Right atrium auricular region (tissue), 2 donors: ENCODE results near the gene ULK2. TPM values are rescaled to one million over a fixed set of nuclear protein-coding genes. Genes with fewer than 3 reads are reported as not detected.

Experiments used
- DNase-seq: peaks from one replicate; pipeline ENCODE4 v3.0.0-alpha.2; 2019; ENCODE audit warnings: low spot score
- H3K27ac ChIP-seq, 2 donors: fragments of 200-600 bp; sonication (generic); 1 replicate in 1 of 2; 2 replicates in 1 of 2; pipeline ENCODE4 v1.5.1; 2016 to 2019
- H3K27me3 ChIP-seq, 2 donors: fragments of 200-600 bp; sonication (generic); one replicate each; pipeline versions ENCODE4 v1.5.1 to v1.6.0; 2017 to 2019
- H3K36me3 ChIP-seq: fragments of 200-600 bp; sonication (generic); one replicate; pipeline ENCODE4 v1.5.1; 2016
- H3K4me1 ChIP-seq, 2 donors: fragments of 200-600 bp; sonication (generic); one replicate each; pipeline versions ENCODE4 v1.5.1 to v1.6.0; 2017 to 2019
- H3K4me3 ChIP-seq, 2 donors: fragments of 200-600 bp; sonication (generic); 1 replicate in 1 of 2; 2 replicates in 1 of 2; pipeline ENCODE4 v1.5.1; 2017 to 2019; ENCODE audit warnings: mild to moderate bottlenecking in 1 of 2, moderate library complexity in 1 of 2
- H3K9me3 ChIP-seq, 2 donors: fragments of 200-600 bp; sonication (generic); one replicate each; pipeline ENCODE4 v1.5.1; 2019
- total RNA-seq, 2 donors: library from RNA; depleted of rRNA; stranded (reverse); fragments of >200 nt; gene quantifications; one replicate each; pipeline ENCODE4 v1.1.0, GENCODE V29; 2016
- TF ChIP-seq, protein P1 (sequence below), 2 donors: fragments of 200-600 bp; sonication (generic); IDR thresholded peaks; one replicate each; pipeline ENCODE4 v1.5.1; 2019; ENCODE audit warnings: antibody characterized with exemption in 2 of 2

Gene ULK2
- total RNA-seq, 2 donors from 2014 or later, result 18.4 to 20.3 TPM

DNA sequence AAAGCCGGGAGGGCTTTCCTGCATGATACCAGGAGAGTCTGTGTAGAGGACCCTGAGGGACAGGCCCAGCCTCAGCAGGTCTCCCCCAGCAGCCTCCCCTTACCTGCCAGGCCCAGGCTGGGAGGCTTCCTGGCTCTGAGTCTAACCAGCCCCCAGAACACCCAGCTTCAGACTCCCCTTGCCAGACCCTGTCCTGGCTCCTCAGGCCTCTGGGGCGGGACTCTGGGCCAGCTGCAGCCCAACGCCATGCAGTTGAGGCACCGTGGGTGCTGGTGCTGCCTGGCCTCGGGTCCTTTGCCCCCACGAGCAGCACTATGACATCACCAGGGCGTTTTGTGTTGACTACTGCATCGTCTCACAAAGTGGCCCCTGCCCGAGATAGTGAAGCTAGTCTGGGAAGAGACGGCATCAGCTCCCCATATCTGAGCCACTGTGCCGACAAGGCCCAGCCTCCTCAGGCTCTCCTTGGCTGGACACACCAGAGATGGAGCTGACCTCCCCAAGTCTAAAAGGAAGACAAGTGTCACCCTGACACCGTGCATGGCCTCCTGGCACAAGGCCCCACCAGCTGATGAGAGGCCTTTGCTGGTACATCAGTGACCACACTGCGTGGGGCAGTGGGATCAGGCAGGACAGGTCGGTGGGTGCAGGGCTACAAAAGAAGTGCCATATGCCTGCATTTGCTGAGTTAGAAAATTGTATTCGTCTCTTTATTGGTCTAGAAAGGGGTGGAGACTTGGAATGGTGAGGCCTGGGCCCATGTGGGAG, 130.2 kb downstream of the ULK2 start:
- TF ChIP-seq, protein P1, sequence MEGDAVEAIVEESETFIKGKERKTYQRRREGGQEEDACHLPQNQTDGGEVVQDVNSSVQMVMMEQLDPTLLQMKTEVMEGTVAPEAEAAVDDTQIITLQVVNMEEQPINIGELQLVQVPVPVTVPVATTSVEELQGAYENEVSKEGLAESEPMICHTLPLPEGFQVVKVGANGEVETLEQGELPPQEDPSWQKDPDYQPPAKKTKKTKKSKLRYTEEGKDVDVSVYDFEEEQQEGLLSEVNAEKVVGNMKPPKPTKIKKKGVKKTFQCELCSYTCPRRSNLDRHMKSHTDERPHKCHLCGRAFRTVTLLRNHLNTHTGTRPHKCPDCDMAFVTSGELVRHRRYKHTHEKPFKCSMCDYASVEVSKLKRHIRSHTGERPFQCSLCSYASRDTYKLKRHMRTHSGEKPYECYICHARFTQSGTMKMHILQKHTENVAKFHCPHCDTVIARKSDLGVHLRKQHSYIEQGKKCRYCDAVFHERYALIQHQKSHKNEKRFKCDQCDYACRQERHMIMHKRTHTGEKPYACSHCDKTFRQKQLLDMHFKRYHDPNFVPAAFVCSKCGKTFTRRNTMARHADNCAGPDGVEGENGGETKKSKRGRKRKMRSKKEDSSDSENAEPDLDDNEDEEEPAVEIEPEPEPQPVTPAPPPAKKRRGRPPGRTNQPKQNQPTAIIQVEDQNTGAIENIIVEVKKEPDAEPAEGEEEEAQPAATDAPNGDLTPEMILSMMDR (IDR thresholded peaks at IDR 0.05), result no peak
- no peaks in the 10 kb centered on the region for H3K36me3 ChIP-seq
- no peak for DNase-seq
- no peaks in the 10 kb centered on the region for H3K27me3 ChIP-seq
- no peaks in the 10 kb centered on the region for H3K4me1 ChIP-seq
- H3K4me3 ChIP-seq, result no peak overlapping the region
- H3K9me3 ChIP-seq, result no peaks in the 10 kb centered on the region
- no peak overlapping the region for H3K27ac ChIP-seq

DNA sequence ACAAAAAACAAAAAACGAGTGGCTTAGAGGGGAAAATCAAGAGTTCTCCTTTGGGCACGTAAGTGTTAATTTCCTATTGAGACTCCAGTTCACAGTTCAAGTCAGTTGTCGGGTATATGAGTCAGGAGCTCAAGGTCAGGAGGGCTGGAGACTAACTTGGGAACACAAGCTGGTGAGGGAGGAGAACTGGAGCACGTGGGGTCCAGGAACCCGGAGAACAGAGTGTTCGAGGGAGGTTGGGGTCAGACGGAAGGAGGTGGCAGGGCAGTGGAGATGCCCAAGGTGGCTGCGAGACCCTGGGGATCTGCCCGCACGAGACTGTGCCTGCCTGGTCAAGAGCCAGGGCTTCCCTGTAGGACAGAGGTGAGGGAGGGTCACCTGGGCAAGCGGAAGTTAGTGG, 131.7 kb downstream of the ULK2 start:
- no peaks in the 10 kb centered on the region for H3K36me3 ChIP-seq
- TF ChIP-seq, protein P1 (IDR thresholded peaks at IDR 0.05), result no peak
- no peaks in the 10 kb centered on the region for H3K9me3 ChIP-seq
- no peak for DNase-seq
- no peak overlapping the region for H3K27ac ChIP-seq
- no peaks in the 10 kb centered on the region for H3K27me3 ChIP-seq
- no peak overlapping the region for H3K4me3 ChIP-seq
- no peaks in the 10 kb centered on the region for H3K4me1 ChIP-seq

DNA sequence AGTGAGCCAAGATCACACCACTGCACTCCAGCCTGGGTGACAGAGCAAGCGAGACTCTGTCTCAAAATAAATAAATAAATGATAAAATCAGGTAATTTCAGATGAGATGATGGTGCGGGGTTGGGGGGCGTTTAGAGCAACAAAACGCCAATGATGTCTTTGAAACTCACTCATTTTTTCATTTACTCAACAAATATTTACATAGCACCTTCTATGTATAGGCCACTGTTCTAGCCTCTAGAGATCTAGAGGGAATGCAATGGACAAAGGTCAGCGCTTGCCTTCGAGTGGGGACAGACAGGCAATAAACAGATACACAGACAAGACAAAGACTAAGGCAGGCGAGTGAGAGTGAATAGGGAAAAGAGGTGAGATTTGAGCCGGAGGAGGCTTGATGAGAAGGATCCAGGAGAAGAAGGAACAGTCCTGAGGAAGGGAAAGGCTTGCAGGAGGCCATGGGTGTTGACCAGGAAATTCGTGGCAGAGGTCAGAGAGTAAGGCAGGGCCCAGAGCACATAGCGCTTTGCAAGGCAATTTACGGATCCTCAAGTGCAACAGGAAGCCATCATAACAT, 133.7 kb downstream of the ULK2 start:
- no peak overlapping the region for H3K27ac ChIP-seq
- no peak overlapping the region for H3K4me3 ChIP-seq
- DNase-seq, result no peak
- H3K36me3 ChIP-seq, result no peaks in the 10 kb centered on the region
- no peaks in the 10 kb centered on the region for H3K9me3 ChIP-seq
- TF ChIP-seq, protein P1 (IDR thresholded peaks at IDR 0.05), result no peak
- peaks cover 0 to 5% of the 10 kb centered on the region in 2 donors for H3K4me1 ChIP-seq
- H3K27me3 ChIP-seq, result no peaks in the 10 kb centered on the region

DNA sequence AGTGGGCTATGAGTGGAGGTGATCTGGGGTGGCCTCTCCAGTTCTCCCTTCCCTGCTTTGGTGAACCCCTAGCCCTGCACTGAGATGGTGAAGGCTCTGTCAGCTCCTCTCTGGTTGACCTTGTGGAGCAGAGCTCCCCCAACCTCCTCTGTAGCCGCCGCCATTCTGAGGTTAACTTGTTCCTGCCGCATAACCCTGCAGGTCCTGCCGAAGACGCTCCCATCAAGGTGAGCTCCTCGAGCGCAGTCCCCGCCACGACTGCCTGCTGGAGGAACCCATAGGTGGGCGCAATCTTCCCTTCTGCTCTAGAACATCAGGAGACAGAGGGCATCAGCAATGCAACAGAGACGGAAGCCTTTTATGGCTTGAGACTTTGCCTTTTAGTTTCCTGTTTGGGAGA, 136.1 kb downstream of the ULK2 start:
- DNase-seq, result no peak
- no peaks in the 10 kb centered on the region for H3K27me3 ChIP-seq
- no peak overlapping the region for H3K4me3 ChIP-seq
- no peak overlapping the region for H3K27ac ChIP-seq
- TF ChIP-seq, protein P1 (IDR thresholded peaks at IDR 0.05), result no peak
- no peaks in the 10 kb centered on the region for H3K36me3 ChIP-seq
- peaks cover 0 to 29% of the 10 kb centered on the region in 2 donors for H3K4me1 ChIP-seq
- H3K9me3 ChIP-seq, result no peaks in the 10 kb centered on the region

DNA sequence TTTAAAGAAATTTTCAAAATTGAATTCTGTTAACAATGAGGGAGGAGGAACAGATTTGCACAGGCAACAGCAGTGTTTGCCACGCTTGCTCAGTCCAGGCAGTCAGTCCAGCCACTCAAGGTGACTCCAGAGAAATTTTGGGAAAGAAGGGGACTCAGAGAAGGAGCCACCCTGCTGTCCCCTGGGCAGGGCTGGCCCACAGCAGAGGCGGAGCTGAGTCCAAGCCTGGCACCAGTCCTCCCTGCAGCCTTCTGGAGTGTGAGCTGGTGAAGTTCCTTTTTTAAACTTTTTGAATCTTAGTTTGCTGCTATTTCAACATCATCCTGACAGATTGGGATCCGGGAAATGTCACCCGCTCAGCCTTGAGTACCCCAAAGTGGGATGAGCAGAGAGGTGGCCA, 136.9 kb downstream of the ULK2 start:
- no peak overlapping the region for H3K27ac ChIP-seq
- DNase-seq, result no peak

More for the DNA sequence above, 136.9 kb downstream of the ULK2 start:
- H3K9me3 ChIP-seq, result no peaks in the 10 kb centered on the region
- H3K4me1 ChIP-seq, result peaks cover 0 to 36% of the 10 kb centered on the region in 2 donors
- no peaks in the 10 kb centered on the region for H3K36me3 ChIP-seq
- H3K27me3 ChIP-seq, result no peaks in the 10 kb centered on the region
- H3K4me3 ChIP-seq, result no peak overlapping the region
- TF ChIP-seq, protein P1 (IDR thresholded peaks at IDR 0.05), result no peak
